ENCODE data around the gene CCDC13.
"Not testable (repeated sequence)": the region's sequence is repeated elsewhere in the genome, so short reads cannot be mapped to it uniquely, and the experiment has no call there.

CCDC13 gene, protein sequence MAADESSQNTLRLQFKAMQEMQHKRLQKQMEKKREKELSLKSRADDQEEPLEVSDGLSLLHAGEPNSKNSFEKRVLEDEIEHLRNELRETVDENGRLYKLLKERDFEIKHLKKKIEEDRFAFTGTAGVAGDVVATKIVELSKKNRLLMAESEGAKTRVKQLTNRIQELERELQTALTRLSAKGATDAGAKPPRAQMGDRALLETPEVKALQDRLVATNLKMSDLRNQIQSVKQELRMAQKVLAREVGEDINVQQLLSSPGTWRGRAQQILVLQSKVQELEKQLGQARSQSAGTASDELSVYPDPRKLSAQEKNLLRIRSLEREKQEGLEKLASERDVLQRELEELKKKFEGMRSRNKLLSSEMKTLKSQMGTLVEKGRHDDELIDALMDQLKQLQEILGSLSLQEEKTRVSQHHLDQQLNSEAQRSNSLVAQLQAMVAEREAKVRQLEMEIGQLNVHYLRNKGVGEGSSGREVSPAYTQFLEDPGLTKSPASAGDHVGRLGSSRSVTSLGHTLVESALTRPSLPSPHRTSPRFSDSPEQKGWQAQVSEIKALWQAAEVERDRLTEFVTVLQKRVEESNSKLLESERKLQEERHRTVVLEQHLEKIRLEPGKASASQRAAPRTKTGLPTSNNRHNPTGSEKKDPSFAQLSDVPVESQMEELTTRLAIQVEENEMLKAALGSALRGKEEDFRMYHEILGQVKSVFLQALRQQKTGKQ

DNA sequence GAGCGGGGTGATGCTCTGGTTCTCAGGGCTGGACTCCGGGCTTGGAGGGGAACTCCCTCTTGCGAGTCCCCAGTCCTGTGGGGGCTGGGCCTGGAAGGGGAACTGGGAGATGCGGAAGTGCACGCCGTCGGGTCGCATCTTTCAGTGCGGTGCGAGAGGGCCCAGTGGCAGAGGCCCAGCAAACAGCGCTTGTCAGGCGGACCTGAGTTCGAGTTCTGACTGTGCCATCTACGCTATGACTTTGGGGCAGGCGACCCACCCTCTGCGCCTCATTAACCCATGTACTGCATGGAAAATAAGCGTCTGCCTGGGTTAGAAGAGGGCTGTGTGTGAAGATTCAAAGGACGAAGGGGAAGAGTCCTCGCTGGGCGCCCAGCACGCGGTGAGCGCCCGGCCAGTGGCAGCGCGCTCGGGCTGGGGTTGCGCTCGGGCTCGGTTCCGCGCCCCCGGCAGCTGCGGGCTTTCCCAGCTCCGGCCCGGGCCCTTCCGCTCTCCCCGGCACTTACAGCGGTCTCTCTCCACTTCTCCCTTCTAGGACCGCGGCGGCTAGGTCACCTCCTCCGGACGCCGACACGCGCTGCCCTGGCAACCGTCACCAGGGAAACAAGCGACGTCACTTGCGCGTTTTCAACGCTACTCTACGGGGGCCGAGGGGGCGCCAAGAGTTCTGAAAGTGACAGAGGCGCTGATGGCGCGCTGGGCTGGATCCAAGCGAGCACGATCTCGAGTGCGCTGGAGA is at the start of gene CCDC13:
Gene CCDC13 (minus strand): TSS at position 584 of the 739 bp plus-strand sequence. CDS start 14,908 bp downstream, outside the sequence.
- DNase-seq, result peak; percentile 73

DNA sequence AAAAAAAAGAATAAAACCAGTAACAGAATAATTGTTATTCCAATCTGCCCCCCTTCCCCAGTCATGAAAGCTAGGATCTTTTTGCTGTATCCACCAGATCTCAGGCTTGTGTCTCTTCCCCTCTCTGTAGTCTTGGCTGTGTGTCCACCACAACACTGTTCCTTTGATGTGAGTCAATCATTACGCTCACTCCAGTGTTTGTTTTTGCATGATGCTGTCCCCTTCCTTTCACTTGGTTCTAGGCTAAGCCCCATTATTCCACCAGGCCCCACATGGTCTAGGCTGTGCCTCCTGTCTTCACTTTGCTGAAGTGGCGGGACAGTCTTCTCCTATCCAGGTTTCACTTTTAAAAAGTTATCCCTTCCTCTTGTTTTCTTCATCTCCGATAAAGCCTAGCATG is 49.8 kb upstream of the CCDC13 start:
- DNase-seq, result no peak

DNA sequence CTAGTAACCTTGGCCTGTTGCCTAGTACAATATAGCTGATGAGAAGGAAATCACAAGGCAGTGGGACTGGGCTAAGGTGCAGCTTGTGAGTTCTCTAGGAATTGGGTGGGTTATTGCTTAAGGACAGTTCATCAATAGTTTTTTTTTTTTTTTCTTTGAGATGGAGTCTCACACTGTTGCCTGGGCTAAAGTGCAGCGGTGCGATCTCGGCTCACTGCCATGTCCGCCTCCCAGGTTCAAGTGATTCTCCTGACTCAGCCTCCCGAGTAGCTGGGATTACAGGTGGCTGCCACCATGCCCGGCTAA is 47.6 kb upstream of the CCDC13 start:
- DNase-seq, result no peak

DNA sequence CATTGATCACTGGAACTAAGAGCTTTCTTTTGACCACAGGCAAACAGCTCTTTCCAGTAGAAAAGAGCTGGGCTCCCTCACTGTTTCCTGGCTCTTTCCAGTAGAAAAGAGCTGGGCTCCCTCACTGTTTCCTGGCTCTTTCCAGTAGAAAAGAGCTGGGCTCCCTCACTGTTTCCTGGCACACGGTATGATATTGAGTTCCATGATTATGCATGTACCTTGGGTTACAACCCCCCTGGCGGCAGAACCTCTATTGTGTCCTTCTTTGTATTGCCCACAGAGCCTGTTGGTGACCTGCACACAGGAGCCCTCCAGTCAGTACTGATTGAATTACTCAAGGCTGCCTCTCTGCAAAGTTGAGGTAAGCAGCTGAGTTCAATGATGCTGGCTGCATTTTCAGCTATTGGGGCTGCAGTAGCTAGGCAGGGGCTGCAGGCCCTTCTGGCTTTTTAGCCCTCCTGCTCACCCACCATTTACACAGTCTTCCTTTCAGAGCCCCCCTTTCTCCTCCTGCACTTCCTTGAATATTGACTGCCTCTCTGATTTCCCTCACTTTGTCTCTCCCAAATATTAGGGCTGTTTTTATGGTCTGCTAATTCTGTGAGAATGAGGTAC is 46.4 kb upstream of the CCDC13 start:
- no peak for DNase-seq

DNA sequence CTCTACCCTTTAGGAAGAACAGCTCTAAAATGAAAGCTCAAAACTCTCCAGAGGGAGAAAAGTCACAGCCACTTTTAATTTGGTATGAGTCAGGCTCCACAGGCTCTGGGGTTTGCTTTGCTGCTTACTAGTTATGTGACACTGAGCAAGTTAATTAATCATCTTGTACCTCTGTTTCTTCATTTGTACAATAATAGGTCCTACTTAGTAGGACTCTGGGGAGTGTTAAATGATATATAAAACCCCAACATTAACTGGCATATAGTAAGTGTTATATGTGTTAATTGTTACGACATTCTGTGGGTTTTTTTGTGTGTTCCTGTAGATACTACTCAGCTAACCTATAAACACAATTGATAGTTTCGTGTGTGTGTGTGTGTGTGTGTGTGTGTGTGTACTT is 42.8 kb upstream of the CCDC13 start:
- no peak for DNase-seq

DNA sequence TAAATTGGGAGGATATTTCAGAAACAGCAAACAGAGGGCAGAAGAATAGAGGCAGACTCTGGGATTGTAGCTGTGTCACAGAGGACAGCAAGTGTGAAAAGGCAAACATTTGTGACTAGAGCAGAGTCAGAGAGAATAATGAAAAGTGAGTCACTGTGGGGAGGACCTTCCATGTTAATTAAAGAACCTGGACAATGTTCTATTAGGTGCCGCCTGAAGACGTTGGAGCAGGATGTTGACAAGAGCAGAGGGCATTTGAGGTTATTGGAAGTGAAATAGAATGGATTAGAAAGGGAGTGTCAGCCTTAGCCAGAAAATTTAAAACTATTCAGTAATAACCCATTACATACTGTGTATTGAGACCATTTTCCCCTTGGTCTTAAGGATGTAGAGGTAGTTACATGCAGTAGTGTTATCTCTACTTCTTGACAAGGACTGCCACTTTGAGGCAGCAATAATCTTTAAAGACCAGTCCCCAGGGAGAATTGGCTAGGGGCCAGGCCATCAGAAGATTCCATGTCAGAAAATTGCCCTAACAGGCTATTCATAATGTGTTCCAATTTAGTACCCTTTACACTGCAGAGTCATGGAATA is 42.0 kb upstream of the CCDC13 start:
- no peak for DNase-seq

DNA sequence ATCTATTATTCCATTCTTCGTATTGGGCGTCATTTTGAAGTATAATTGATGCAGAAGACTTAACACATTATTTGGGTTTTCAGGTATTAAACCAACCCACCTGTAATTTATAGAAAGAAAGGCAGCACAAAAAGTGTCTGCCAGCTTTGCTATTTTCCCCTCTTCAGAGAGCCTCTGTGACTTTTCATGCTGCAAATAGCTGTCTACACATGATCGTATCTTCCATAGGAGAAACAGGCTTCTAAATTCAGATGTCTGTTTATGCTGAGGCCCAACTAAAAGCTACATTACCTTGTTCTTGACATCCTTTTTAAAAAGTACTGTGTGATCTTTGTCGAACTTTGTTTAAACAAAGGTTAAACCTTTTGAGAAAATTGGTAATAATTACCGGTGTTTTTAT is 41.2 kb upstream of the CCDC13 start:
- DNase-seq, result no peak

DNA sequence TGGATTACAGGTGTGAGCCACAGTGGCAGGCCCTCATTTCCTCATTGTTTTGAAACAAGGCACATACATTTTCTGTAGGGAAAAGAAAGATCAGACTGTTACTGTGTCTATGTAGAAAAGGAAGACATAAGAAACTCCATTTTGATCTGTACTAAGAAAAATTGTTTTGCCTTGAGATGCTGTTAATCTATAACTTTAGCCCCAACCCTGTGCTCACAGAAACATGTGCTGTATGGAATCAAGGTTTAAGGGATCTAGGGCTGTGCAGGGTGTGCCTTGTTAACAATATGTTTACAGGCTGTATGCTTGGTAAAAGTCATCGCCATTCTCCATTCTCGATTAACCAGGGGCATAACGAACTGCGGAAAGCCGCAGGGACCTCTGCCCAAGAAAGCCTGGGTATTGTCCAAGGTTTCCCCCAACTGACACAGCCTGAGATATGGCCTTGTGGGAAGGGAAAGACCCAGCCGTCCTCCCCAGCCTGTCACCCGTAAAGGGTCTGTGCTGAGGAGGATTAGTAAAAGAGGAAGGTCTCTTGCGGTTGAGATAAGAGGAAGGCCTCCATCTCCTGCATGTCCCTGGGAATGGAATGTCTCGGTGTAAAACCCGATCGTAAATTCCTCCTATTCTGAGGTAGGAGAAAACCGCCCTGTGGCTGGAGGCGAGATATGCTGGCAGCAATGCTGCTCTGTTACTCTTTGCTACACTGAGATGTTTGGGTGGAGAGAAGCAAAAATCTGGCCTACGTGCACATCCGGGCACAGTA is 38.2 kb upstream of the CCDC13 start:
- DNase-seq, result not testable (repeated sequence)

DNA sequence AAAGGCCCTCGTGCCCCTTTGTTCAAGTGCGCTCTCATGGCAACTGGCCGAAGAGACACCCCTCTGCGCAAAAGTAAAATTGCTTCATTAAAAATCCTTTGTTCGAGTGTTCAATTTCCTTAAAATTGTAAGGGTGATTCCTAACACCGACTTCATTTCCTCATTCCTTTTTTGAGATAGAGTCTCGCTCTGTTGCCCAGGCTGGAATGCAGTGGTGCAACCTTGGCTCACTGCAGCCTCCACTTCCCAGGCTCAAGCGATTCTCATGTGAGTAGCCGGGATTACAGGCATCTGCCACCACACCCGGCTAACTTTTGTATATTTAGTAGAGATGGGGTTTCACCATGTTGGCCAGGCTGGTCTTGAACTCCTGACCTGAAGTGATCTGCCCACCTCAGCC is 37.7 kb upstream of the CCDC13 start:
- not testable (repeated sequence) for DNase-seq

DNA sequence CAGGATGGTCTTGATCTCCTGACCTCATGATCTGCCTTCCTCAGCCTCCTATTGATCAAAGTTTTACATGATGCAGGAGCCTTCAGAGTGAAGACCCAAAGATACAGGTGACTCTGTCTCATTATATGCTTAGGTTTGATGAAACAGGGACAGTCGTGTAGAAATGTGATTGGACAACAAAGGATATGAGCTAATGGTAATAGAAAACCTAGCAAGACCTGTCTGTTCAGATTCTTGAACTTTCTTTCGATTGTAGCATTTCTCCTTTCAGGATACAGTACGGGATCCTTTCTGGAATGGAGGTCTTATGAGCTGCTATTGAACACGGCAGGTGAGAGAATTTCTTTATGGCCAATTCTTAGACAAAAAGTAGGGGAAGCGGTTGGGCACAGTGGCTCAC is 36.1 kb upstream of the CCDC13 start, which contains the start of gene ACKR2:
Gene ACKR2 (plus strand): TSS at position 244 of the 400 bp plus-strand sequence. CDS start 55,058 bp downstream, outside the sequence.
- no peak for DNase-seq

DNA sequence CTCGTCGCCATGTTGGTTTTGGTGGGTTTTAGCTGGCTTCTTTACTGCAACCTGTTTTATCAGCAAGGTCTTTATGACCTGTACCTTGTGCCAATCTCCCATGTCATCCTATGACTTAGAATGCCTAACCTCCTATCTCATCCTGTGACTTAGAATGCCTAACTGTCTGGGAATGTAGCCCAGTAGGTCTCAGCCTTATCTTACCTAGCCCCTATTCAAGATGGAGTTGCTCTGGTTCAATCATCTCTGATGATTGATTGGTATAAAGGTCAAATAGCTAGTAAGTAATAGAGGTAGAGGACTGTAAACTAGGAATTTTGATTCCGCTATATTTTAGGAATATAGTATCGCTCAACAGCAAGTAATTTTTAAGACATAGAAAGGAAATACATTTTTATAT is 34.9 kb upstream of the CCDC13 start:
- no peak for DNase-seq

DNA sequence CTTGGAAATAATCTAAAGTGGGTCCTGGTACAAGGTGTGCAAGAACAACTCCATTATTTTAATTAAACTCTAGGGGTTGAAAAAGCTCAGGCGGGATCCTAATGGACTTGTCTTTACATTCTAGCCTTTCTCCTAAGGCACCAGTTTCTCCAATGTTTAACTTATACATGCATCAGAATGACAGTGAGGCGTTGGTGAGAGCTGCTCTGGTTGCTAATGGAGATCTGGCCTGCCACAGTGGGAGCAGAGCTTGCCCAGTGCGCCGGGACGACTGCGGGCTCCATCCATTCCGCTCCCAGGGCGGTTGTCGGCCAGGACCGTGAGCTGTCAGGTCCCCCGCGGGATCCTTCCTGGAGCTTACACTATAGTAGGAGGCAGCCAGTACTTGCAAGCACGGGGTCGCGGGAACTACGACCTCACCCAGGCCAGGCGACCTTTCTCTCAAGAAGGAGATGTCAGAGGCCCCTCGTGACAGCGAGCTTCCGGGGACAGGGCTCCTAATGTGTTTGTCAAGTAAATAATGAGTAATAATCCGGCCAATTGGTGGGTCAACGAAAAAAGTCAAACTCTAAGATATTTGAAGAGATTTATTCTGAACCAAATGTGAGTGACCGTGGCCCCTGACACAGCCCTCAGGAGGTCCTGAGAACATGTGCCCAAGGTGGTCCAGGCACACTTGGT is 32.2 kb upstream of the CCDC13 start:
- DNase-seq, result no peak

DNA sequence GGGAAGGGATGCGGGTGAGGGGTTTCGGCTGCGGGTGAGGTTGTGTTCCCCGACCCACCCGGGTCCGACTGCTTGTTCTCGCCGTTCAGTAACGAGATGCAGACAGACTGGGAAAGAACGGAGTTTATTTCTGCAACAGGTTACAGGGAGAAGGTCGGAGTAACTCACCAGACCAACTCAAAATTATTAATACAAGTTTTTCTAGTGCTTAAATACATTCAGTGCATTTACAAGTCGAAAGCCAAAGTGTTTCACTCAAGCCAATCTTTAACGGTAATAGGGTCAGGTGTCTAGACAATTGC is 31.7 kb upstream of the CCDC13 start:
- no peak for DNase-seq

DNA sequence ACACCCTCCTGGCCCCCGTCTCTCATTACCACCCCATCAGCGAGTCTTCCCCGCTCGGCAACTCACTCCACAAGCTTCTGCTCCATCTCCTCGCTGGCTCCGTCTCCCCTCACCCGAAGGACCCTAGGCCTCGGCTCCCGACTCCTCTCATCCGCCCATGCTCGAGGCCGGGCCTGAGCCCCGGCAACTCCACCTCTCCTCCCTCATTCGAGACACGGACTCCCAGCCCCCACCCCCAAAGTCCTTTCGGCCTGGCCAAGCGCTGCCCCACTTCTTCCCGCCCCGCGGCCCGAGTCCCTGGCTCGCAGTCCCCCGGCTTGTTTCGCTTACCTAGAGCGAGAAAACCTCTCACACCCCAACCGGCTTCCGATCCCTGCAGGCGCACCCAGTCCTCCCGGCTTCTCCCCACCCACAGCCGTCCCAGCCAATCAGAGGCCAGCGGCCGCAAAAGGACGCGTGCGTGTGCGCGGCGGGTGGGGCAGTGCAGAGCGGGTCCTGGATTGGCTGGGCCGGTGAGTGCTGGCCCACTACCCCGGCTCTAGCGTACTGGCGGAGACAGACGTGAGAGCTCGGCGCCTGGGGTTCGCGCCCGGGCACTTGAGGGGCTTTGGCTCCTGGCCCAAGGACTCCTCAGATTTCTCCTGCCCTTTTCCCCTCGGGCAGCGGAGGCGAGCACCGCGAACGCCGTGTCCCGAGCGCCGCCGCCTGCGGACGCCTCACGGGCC is 31.2 kb upstream of the CCDC13 start, which contains the start of gene HIGD1A:
Gene HIGD1A (minus strand): TSS at position 385 of the 725 bp plus-strand sequence. CDS start 10,237 bp downstream, outside the sequence.
- peak; percentile 95 for DNase-seq

DNA sequence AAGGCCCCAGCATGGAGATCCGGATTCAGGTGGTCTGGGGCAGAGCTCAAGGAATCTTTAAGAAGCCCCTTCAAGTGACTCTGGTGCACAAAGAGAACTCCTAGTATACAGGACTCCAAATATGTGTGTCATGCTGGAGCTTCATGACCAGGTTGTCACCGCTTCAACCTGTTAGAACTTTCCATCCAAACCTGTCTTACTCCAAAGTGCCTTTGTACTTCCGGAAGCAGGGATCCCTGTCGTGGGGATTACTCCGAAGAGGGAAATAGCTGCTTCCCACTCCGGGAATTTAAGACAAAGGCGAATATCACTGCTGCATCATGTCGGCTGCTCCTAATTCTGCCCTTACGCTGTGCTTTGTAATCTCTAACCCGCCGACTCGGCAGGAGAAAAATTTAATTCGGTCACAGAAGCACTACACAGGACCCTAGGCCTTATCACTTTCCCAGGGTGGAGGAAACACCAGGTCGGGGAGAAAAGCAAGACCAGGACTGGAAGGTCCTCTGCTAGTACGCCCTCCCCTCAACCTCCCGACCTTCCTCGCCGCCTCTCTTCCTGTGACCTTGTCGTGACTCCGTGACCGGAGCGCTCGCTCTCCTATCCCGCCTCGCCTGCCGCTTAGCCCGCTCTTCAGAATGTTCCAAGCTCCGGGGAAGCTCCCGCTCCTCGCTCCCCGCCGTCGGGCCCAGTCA is 30.5 kb upstream of the CCDC13 start:
- DNase-seq, result no peak

DNA sequence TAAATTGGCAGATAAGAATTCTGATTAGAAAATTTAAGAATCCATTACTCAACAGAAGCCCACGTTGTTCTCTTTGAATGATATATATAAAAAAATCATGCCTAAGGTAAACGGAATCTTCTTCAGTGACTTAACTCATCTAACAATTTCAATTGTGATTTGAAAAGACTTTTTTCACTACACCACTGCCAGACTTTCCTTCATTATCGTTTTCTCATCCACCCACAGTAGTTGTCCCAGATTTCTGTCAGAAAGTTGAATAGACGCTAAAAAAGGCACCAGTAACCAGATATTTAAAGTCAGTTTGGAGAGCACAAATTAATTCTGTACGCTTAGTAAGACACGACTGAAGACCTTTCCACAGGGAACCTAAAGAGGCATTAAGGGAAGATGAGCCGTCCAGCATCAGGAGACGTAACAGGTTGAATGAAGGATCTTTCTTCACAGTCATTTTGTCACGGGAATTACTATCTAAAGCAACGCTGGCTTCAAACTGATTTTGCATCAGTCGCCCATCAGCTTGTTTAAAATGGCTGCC is 29.9 kb upstream of the CCDC13 start:
- no peak for DNase-seq

DNA sequence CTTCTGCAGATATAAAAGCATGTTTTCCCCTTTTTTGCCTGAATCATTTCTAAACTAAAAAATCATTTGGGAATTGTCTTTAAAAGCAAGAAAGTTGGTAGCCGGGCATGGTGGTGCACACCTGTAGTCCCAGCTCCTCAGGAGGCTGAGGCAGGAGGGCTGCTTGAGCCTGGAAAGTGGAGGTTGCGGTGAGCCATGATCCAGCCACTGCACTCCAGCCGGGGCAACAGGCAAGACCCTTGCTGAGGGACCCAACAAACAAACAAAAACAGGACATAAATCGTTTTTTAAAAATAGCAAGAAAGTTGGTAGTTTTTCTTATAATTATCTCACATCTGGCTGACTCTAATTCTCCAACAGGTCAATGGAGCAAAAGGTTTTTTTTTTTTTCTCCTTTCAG is 28.7 kb upstream of the CCDC13 start:
- no peak for DNase-seq

DNA sequence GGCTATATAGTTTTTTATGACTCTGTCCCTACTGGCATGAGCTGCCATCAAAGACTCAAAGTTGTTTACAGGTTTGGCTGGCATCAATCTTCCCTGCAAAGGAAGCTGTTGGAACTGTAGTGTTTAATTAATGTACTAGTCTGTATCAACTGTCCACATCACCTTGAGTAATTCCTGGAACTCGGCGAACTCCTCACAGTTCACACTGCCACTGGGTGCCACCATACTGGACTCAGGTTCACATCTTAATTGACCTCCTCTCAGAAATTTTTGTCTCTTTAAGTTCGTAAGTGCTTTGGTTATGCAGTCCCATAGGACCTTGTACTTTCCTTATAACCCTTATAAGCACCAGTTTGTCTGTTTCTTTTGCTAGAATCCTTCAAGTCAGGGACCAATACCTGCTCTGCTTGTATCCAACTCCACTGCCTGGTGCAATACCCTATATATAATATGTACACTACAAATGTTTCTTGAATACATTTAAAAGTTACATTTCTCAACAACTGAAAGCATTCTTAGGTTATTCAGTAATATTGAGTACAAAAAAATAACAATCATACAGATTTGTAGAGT is 28.1 kb upstream of the CCDC13 start:
- no peak for DNase-seq

DNA sequence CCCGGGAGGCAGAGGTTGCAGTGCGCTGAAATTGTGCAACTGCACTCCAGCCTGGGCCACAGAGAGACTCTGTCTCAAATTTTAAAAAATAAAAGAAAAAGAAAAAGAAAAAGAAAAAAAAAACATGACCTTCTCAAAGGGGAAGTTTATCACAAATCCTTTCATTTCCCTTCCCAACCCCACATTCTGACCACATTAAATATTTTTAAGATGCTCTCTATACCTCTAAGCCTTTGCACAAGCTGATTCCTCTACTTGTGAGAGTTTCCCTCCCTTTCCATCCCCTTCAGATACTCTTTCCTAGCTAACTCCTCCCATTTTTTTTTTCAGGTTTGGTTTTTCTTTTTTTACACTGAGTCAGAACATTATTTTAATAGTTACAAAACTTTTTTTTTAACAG is 27.2 kb upstream of the CCDC13 start:
- no peak for DNase-seq

DNA sequence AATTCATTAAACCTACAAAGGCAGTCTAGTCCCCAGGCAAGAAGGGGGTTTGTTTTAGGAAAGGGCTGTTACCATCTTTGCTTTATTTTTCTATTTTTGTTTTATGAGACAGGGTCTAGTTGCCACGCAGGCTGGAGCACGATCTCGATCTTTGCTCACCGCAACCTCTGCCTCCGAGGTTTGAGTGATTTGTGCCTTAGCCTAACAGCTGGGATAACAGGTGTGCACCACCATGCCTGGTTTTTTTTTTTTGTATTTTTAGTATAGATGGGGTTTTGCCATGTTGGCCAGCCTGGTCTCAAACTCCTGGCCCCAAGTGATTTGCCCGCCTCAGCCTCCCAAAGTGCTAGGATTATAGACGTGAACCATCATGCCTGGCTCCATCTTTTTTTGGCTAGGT is 26.3 kb upstream of the CCDC13 start:
- no peak for DNase-seq

Measured in amniotic stem cell (primary cell).